ENCODE measurements around the gene RBMS1.

RBMS1 gene

GRCh38 chr2:160282063-160282580 lies 211.5 kb downstream of the RBMS1 start:
- no peak for DNase-seq (ENCODE audit: insufficient read length, low spot score)
- no peak for FAIRE-seq
- TF ChIP-seq POLR2A (IDR thresholded peaks at IDR 0.05; ENCODE audit: low read depth, low read length) (no peak), PAX5 (IDR thresholded peaks at IDR 0.05; ENCODE audit: insufficient read depth, low read length, severe bottlenecking) (no peak), POLR2AphosphoS5 (IDR thresholded peaks at IDR 0.05; ENCODE audit: low read depth, low read length) (no peak), TAF1 (IDR thresholded peaks at IDR 0.05; ENCODE audit: low read depth, low read length) (no peak), POU2F2 (IDR thresholded peaks at IDR 0.05; ENCODE audit: low read depth, low read length) (no peak), SPI1 (IDR thresholded peaks at IDR 0.05; ENCODE audit: low read depth, low read length) (no peak)

- DNase-seq (ENCODE audit: insufficient read length, low spot score) (no peak), FAIRE-seq (no peak)
- TF ChIP-seq PAX5 (IDR thresholded peaks at IDR 0.05; ENCODE audit: insufficient read depth, low read length, severe bottlenecking) = no peak
- no peak for TF ChIP-seq TAF1 (IDR thresholded peaks at IDR 0.05; ENCODE audit: low read depth, low read length)
Observed at GRCh38 chr2:160281213-160281612, 212.4 kb downstream of the RBMS1 start.

GRCh38 chr2:160279813-160280465 lies 213.7 kb downstream of the RBMS1 start:
- DNase-seq (ENCODE audit: insufficient read length, low spot score) (no peak), FAIRE-seq (no peak)
- TF ChIP-seq POLR2A (IDR thresholded peaks at IDR 0.05; ENCODE audit: low read depth, low read length) (no peak), PAX5 (IDR thresholded peaks at IDR 0.05; ENCODE audit: insufficient read depth, low read length, severe bottlenecking) (no peak), TAF1 (IDR thresholded peaks at IDR 0.05; ENCODE audit: low read depth, low read length) (no peak), POLR2AphosphoS5 (IDR thresholded peaks at IDR 0.05; ENCODE audit: low read depth, low read length) (no peak), SPI1 (IDR thresholded peaks at IDR 0.05; ENCODE audit: low read depth, low read length) (no peak), POU2F2 (IDR thresholded peaks at IDR 0.05; ENCODE audit: low read depth, low read length) (no peak)

- TF ChIP-seq POLR2A (IDR thresholded peaks at IDR 0.05; ENCODE audit: low read depth, low read length) (no peak), POU2F2 (IDR thresholded peaks at IDR 0.05; ENCODE audit: low read depth, low read length) (no peak), TAF1 (IDR thresholded peaks at IDR 0.05; ENCODE audit: low read depth, low read length) (no peak), SPI1 (IDR thresholded peaks at IDR 0.05; ENCODE audit: low read depth, low read length) (no peak), POLR2AphosphoS5 (IDR thresholded peaks at IDR 0.05; ENCODE audit: low read depth, low read length) (no peak), PAX5 (IDR thresholded peaks at IDR 0.05; ENCODE audit: insufficient read depth, low read length, severe bottlenecking) (no peak)
- no peak for DNase-seq (ENCODE audit: insufficient read length, low spot score)
- FAIRE-seq = no peak
Observed at GRCh38 chr2:160278879-160279177, 214.8 kb downstream of the RBMS1 start.

- peak; percentile 96 for FAIRE-seq
Observed at GRCh38 chr2:160278101-160278878, 215.3 kb downstream of the RBMS1 start.

GRCh38 chr2:160277151-160277550 lies 216.5 kb downstream of the RBMS1 start:
- no peak for TF ChIP-seq PAX5 (IDR thresholded peaks at IDR 0.05; ENCODE audit: insufficient read depth, low read length, severe bottlenecking)
- FAIRE-seq (peak; percentile 50), DNase-seq (ENCODE audit: insufficient read length, low spot score) (no peak)

More at GRCh38 chr2:160278101-160278878, 215.3 kb downstream of the RBMS1 start:
- no peak for DNase-seq (ENCODE audit: insufficient read length, low spot score)
- TF ChIP-seq TAF1 (IDR thresholded peaks at IDR 0.05; ENCODE audit: low read depth, low read length) = no peak

- DNase-seq (ENCODE audit: insufficient read length, low spot score) (no peak), FAIRE-seq (no peak)
- TF ChIP-seq SPI1 (IDR thresholded peaks at IDR 0.05; ENCODE audit: low read depth, low read length) (no peak), POU2F2 (IDR thresholded peaks at IDR 0.05; ENCODE audit: low read depth, low read length) (no peak), POLR2AphosphoS5 (IDR thresholded peaks at IDR 0.05; ENCODE audit: low read depth, low read length) (no peak), POLR2A (IDR thresholded peaks at IDR 0.05; ENCODE audit: low read depth, low read length) (no peak), TAF1 (IDR thresholded peaks at IDR 0.05; ENCODE audit: low read depth, low read length) (no peak), PAX5 (IDR thresholded peaks at IDR 0.05; ENCODE audit: insufficient read depth, low read length, severe bottlenecking) (no peak)
Observed at GRCh38 chr2:160275656-160276055, 218.0 kb downstream of the RBMS1 start.

GRCh38 chr2:160271171-160272086 lies 222.2 kb downstream of the RBMS1 start:
- FAIRE-seq = no peak
- DNase-seq (ENCODE audit: insufficient read length, low spot score) = no peak
- TF ChIP-seq SPI1 (IDR thresholded peaks at IDR 0.05; ENCODE audit: low read depth, low read length) (no peak), POU2F2 (IDR thresholded peaks at IDR 0.05; ENCODE audit: low read depth, low read length) (no peak), POLR2AphosphoS5 (IDR thresholded peaks at IDR 0.05; ENCODE audit: low read depth, low read length) (no peak), TAF1 (IDR thresholded peaks at IDR 0.05; ENCODE audit: low read depth, low read length) (no peak), POLR2A (IDR thresholded peaks at IDR 0.05; ENCODE audit: low read depth, low read length) (no peak), PAX5 (IDR thresholded peaks at IDR 0.05; ENCODE audit: insufficient read depth, low read length, severe bottlenecking) (no peak)

- TF ChIP-seq TAF1 (IDR thresholded peaks at IDR 0.05; ENCODE audit: low read depth, low read length) = no peak
- TF ChIP-seq POLR2AphosphoS5 (IDR thresholded peaks at IDR 0.05; ENCODE audit: low read depth, low read length) = no peak
- TF ChIP-seq PAX5 (IDR thresholded peaks at IDR 0.05; ENCODE audit: insufficient read depth, low read length, severe bottlenecking) = no peak
- no peak for TF ChIP-seq POLR2A (IDR thresholded peaks at IDR 0.05; ENCODE audit: low read depth, low read length)
- no peak for TF ChIP-seq POU2F2 (IDR thresholded peaks at IDR 0.05; ENCODE audit: low read depth, low read length)
- TF ChIP-seq SPI1 (IDR thresholded peaks at IDR 0.05; ENCODE audit: low read depth, low read length) = no peak
- FAIRE-seq = no peak
Observed at GRCh38 chr2:160270571-160271113, 223.0 kb downstream of the RBMS1 start.

More at GRCh38 chr2:160270571-160271113, 223.0 kb downstream of the RBMS1 start:
- no peak for DNase-seq (ENCODE audit: insufficient read length, low spot score)

All from GM12891 (cell line).